Astrocyte of the cerebellum (primary cell): Measurements from ENCODE around the gene CHN1.

Experiments
- DNase-seq: peaks from one replicate; pipeline ENCODE4 v3.0.0-alpha.2; 2011; ENCODE audit warnings: low read depth
- H3K4me3 ChIP-seq: 2 replicates; pipeline ENCODE4 v1.5.1; 2011; ENCODE audit warnings: mild to moderate bottlenecking, low read depth, low read length, moderate library complexity
- in situ Hi-C: cut with HindIII; loops from 2 replicates; pipeline ENCODE4 v1.10.0; 2017; ENCODE audit warnings: low sequenced_read_pairs
- TF ChIP-seq, protein P1 (sequence below): IDR thresholded peaks from 2 replicates; pipeline ENCODE4 v1.5.1; 2012; ENCODE audit warnings: low read length, low read depth, moderate library complexity, mild to moderate bottlenecking; ENCODE audit errors: missing control alignments

The CHN1 gene, protein sequence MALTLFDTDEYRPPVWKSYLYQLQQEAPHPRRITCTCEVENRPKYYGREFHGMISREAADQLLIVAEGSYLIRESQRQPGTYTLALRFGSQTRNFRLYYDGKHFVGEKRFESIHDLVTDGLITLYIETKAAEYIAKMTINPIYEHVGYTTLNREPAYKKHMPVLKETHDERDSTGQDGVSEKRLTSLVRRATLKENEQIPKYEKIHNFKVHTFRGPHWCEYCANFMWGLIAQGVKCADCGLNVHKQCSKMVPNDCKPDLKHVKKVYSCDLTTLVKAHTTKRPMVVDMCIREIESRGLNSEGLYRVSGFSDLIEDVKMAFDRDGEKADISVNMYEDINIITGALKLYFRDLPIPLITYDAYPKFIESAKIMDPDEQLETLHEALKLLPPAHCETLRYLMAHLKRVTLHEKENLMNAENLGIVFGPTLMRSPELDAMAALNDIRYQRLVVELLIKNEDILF

DNA sequence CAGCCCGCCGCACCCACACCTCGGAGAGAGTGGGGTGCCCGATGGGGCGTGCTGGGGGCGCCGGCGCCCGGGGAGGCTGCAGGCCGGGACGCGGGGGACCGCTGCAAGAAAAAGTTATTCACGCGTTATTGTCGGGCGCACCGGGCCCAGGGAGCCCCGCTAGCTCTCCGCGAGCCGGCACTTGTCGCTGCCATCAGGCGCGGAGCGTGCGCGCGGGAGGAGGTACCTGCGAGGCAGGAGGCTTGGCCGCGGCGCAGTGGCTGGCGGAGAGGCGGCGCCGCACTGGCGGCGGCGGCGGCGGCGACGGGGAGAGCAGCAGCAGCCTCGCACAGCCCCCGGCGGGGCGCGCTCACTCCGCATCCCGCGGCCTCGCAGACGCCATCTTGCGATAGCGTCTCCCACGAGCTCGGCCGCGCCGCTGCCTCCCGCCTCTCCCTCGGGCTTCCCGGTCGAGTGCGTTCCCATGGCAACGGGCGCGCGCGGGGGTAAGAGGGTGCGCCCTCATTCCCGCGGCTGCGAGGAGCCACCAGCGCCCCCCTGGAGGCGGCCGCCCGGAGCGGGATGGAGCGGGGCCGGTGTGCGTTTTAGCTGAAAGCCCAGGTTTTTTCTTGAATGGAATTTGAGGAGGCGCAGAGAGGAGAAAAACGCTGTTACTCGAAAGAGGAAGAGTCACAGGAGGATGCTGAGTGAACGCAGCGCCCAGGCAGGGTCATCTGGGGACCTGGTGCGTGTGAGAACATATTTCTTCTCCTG is at the start of gene CHN1:
CHN1 (minus strand) TSS at position 402 of the 753 bp plus-strand sequence. CDS start 469 bp downstream, outside the sequence.
- peak within 1 kb of the TSS; percentile 67 for H3K4me3 ChIP-seq
- in situ Hi-C loops: no loop called here
- no peak for DNase-seq
- TF ChIP-seq, protein P1, sequence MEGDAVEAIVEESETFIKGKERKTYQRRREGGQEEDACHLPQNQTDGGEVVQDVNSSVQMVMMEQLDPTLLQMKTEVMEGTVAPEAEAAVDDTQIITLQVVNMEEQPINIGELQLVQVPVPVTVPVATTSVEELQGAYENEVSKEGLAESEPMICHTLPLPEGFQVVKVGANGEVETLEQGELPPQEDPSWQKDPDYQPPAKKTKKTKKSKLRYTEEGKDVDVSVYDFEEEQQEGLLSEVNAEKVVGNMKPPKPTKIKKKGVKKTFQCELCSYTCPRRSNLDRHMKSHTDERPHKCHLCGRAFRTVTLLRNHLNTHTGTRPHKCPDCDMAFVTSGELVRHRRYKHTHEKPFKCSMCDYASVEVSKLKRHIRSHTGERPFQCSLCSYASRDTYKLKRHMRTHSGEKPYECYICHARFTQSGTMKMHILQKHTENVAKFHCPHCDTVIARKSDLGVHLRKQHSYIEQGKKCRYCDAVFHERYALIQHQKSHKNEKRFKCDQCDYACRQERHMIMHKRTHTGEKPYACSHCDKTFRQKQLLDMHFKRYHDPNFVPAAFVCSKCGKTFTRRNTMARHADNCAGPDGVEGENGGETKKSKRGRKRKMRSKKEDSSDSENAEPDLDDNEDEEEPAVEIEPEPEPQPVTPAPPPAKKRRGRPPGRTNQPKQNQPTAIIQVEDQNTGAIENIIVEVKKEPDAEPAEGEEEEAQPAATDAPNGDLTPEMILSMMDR: peak; percentile 3

DNA sequence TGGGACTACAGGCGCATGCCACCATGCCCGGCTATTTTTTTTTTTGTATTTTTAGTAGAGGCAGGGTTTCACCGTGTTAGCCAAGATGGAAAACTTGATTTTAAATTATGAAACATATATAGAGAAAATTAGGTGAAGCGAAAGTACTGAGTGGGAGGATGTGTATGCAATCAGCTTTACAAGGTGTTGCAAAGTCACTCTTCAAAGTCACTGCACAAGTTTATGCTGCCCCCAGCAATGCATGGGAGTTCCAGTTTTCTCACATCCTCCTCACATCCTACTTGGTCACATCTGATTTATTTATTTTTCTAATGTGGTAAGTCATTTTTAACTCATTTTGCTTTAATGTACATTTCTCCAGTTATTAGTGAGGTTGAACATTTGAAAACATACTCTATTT is 49.2 kb upstream of the CHN1 start:
- TF ChIP-seq, protein P1: no peak
- no peak overlapping the region for H3K4me3 ChIP-seq
- no peak for DNase-seq
- in situ Hi-C loops: no loop called here

DNA sequence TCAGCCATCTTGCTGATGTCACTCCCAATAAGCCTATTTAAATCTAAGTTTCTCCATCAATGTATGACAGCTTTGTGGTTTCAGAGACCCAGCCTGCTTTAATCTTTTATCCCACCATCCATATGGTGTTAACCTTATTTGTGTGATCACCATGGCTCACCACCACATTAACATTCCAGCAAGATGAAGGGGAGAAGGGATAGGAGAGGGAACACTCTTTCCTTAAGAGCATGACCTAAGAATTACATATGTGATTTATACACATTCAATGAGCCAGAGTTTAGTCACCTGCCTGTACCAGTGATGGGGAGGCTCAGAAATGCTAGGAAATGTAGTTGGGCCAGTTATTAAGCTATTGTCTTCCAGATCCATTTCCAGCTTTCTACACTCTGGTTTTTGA is 44.5 kb upstream of the CHN1 start:
- in situ Hi-C loops: no loop called here
- H3K4me3 ChIP-seq: no peak overlapping the region
- DNase-seq: no peak
- TF ChIP-seq, protein P1: no peak

DNA sequence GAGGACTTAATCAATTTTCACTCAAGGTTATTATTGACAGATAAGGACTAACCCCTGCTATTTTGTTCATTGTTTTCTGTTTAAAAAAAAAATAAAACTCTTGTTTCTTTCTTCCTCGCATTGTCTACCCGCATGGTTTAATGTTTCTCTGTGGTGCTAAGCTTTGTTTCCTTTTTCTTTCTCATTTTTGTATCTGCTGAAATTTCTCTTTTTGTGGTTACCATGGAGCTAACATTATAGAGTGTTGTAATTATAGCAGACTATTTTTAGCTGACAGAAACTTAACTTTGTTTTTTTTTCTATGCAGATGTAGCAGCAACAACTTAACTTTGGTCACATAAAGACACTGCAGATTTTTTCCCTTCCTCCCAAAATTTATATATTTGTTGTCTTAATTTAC is 43.1 kb upstream of the CHN1 start:
- no peak overlapping the region for H3K4me3 ChIP-seq
- TF ChIP-seq, protein P1: no peak
- in situ Hi-C loops: no loop called here
- no peak for DNase-seq

DNA sequence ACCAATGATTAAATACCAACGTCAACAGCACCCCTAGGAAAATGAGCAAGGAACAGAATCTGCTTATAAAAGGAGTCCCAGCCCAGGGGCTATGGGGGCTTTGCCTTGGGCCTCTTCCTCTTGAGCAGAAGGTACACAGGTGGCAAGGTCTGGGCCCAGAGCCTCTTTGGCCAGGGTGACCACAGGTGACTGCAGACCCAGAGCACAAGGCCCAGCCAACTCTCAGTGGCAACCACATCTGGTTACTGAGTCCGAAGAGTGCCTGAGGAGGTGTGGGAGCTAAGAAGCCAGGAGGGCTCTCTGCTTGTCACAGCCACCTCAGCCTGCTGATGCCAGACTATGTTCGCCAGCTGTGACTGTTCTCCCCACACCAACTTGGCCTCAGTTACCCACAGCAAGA is 34.3 kb upstream of the CHN1 start:
- in situ Hi-C loops: no loop called here
- H3K4me3 ChIP-seq: no peak overlapping the region
- TF ChIP-seq, protein P1: no peak
- DNase-seq: no peak

DNA sequence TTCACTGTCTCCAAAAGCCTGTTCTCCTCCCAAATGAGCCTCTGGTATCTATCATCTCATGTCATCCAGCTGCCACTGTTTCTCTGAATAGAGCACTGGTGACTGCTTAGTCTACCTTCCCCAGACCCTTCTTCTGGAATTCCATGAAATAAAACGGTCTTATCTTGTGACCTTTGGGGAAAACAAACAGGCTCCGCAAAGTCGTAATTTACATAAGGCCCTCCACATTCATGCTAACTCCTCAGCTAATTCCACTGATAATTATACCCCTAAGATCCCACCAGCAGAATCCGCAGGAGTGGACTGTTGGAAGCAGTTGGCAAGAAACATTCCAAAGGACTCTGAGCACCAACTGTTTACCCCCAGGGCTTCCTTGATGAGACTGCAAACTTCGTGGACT is 33.9 kb upstream of the CHN1 start:
- in situ Hi-C loops: no loop called here
- H3K4me3 ChIP-seq: no peak overlapping the region
- TF ChIP-seq, protein P1: no peak
- DNase-seq: no peak
